ENCODE data around the gene SLC22A25. TPM values are rescaled to one million over a fixed set of nuclear protein-coding genes. Genes with fewer than 3 reads are reported as not detected.

SLC22A25 gene
- total and polyA plus RNA-seq, 2 experiments from 2014 or later = 0.16 TPM; not detected in 1

GRCh38 chr11:63210111-63210510, 33.3 kb downstream of the SLC22A25 start:
- DNase-seq (ENCODE audit: low read depth in 1 of 2, low spot score in 1 of 2) = no peak
- H3K36me3 ChIP-seq = no peaks in the 10 kb centered on the region
- H3K4me3 ChIP-seq = no peak overlapping the region
- TF ChIP-seq, protein P1, sequence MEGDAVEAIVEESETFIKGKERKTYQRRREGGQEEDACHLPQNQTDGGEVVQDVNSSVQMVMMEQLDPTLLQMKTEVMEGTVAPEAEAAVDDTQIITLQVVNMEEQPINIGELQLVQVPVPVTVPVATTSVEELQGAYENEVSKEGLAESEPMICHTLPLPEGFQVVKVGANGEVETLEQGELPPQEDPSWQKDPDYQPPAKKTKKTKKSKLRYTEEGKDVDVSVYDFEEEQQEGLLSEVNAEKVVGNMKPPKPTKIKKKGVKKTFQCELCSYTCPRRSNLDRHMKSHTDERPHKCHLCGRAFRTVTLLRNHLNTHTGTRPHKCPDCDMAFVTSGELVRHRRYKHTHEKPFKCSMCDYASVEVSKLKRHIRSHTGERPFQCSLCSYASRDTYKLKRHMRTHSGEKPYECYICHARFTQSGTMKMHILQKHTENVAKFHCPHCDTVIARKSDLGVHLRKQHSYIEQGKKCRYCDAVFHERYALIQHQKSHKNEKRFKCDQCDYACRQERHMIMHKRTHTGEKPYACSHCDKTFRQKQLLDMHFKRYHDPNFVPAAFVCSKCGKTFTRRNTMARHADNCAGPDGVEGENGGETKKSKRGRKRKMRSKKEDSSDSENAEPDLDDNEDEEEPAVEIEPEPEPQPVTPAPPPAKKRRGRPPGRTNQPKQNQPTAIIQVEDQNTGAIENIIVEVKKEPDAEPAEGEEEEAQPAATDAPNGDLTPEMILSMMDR (IDR thresholded peaks at IDR 0.05; ENCODE audit: low read depth, low read length) = no peak
- no peaks in the 10 kb centered on the region for H3K9me3 ChIP-seq (ENCODE audit: low read depth)
- no peaks in the 10 kb centered on the region for H3K27me3 ChIP-seq
- H3K27ac ChIP-seq = no peak overlapping the region
- H3K4me1 ChIP-seq (ENCODE audit: low read depth) = no peaks in the 10 kb centered on the region

Other genes with a start within 250 kb of the SLC22A25 start
- not detected in 2 replicates for gene SLC22A8, start 227.8 kb downstream of the SLC22A25 start, total RNA-seq
- gene SLC22A8, start 227.8 kb downstream of the SLC22A25 start, polyA plus RNA-seq = 0.22 TPM in 1 of 2 replicates, not detected in the other
- gene SLC22A24, start 99.4 kb downstream of the SLC22A25 start, total RNA-seq = not detected in 2 replicates
- gene SLC22A24, start 99.4 kb downstream of the SLC22A25 start, polyA plus RNA-seq = 0.39 TPM in 1 of 2 replicates, not detected in the other
- gene SLC22A9, start 126.2 kb upstream of the SLC22A25 start, total RNA-seq = 0.18 TPM in 1 of 2 replicates, not detected in the other
- gene SLC22A9, start 126.2 kb upstream of the SLC22A25 start, polyA plus RNA-seq = 0.09 TPM in 1 of 2 replicates, not detected in the other
- gene PLAAT5, start 247.6 kb upstream of the SLC22A25 start, total RNA-seq = 0.06 TPM in 1 of 2 replicates, not detected in the other
- gene PLAAT5, start 247.6 kb upstream of the SLC22A25 start, polyA plus RNA-seq = 0.90 TPM in 1 of 2 replicates, not detected in the other